HEK293 (cell line): Measurements from ENCODE around the gene CACNA1E.

Experiments
- CTCF ChIA-PET: fragments of 350-600 bp; formaldehyde crosslinking; extraction: SDS; loops from one replicate; lab custom pipeline; 2021; ENCODE audit warnings: antibody characterized with exemption; lab: Yijun Ruan, JAX
- POLR2A ChIA-PET: fragments of 300-600 bp; formaldehyde crosslinking; extraction: SDS; loops from one replicate; lab custom pipeline; 2020; ENCODE audit warnings: antibody characterized with exemption, inconsistent platforms; lab: Yijun Ruan, JAX
- H3K27ac ChIP-seq: fragments of 200-500 bp; sonication (Bioruptor generic); 2 replicates; pipeline ENCODE4 v1.5.1; 2014; ENCODE audit warnings: low read depth, low read length, control low read depth, inconsistent platforms; ENCODE audit errors: extremely low read depth
- H3K36me3 ChIP-seq, 2 experiments: fragments of 200-500 bp in 1 of 2; sonication (Bioruptor generic) in 1 of 2; 1 replicate in 1 of 2; 2 replicates in 1 of 2; pipeline ENCODE4 v1.5.1; 2014 to 2017; ENCODE audit warnings: inconsistent platforms in 2 of 2, low read length in 2 of 2; ENCODE audit not compliant: control insufficient read depth in 2 of 2, insufficient read depth in 1 of 2
- H3K4me1 ChIP-seq: fragments of 200-500 bp; sonication (Bioruptor generic); 2 replicates; pipeline ENCODE4 v1.5.1; 2014; ENCODE audit warnings: mild to moderate bottlenecking, low read length, inconsistent platforms; ENCODE audit not compliant: control insufficient read depth, insufficient read depth
- H3K4me3 ChIP-seq: 2 replicates; pipeline ENCODE4 v1.5.1; 2011; ENCODE audit warnings: low read depth, mild to moderate bottlenecking, control low read depth, low read length, moderate library complexity
- H3K9me3 ChIP-seq: fragments of 200-500 bp; sonication (Bioruptor generic); 2 replicates; pipeline ENCODE4 v1.5.1; 2014; ENCODE audit warnings: low read depth, low read length, inconsistent platforms; ENCODE audit not compliant: control insufficient read depth, insufficient read depth
- BCL11A ChIP-seq: fragments of 450-650 bp; formaldehyde crosslinking; IDR thresholded peaks from 2 replicates; pipeline ENCODE4 v1.5.1; 2016; ENCODE audit warnings: low read depth, missing biosample characterization, missing genetic modification characterization
- GLI2 ChIP-seq: fragments of 450-650 bp; formaldehyde crosslinking; IDR thresholded peaks from 2 replicates; pipeline ENCODE4; 2017; ENCODE audit warnings: missing biosample characterization, missing genetic modification characterization, low read depth, borderline replicate concordance
- KLF9 ChIP-seq: fragments of 450-650 bp; formaldehyde crosslinking; IDR thresholded peaks from 2 replicates; pipeline ENCODE4 v1.5.1; 2016; ENCODE audit warnings: missing biosample characterization, missing genetic modification characterization, low read depth
- OSR2 ChIP-seq: fragments of 450-650 bp; formaldehyde crosslinking; IDR thresholded peaks from 2 replicates; pipeline ENCODE4 v1.5.1; 2016; ENCODE audit warnings: missing biosample characterization, missing genetic modification characterization
- TRIM28 ChIP-seq: IDR thresholded peaks from 2 replicates; pipeline ENCODE4 v1.6.1; 2011; ENCODE audit warnings: low read length, control low read depth, borderline replicate concordance
- ZNF155 ChIP-seq: fragments of 450-650 bp; formaldehyde crosslinking; IDR thresholded peaks from 2 replicates; pipeline ENCODE4 v1.5.1; 2016; ENCODE audit warnings: missing biosample characterization, missing genetic modification characterization
- ZNF175 ChIP-seq: fragments of 450-650 bp; formaldehyde crosslinking; IDR thresholded peaks from 2 replicates; pipeline ENCODE4 v1.5.1; 2016; ENCODE audit warnings: missing biosample characterization, missing genetic modification characterization
- ZNF184 ChIP-seq: fragments of 450-650 bp; IDR thresholded peaks from 2 replicates; pipeline ENCODE4 v1.5.1; 2018; ENCODE audit warnings: missing biosample characterization, mild to moderate bottlenecking, missing genetic modification characterization
- ZNF266 ChIP-seq: fragments of 450-650 bp; formaldehyde crosslinking; IDR thresholded peaks from 2 replicates; pipeline ENCODE4 v1.5.1; 2016; ENCODE audit warnings: missing biosample characterization, missing genetic modification characterization, low read depth
- ZNF292 ChIP-seq: fragments of 450-650 bp; formaldehyde crosslinking; IDR thresholded peaks from 2 replicates; pipeline ENCODE4 v1.5.1; 2016; ENCODE audit warnings: low read depth, missing biosample characterization, missing genetic modification characterization, borderline replicate concordance
- ZNF48 ChIP-seq: fragments of 450-650 bp; formaldehyde crosslinking; IDR thresholded peaks from 2 replicates; pipeline ENCODE4 v1.5.1; 2016; ENCODE audit warnings: missing biosample characterization, missing genetic modification characterization
- ZNF544 ChIP-seq: fragments of 450-650 bp; formaldehyde crosslinking; IDR thresholded peaks from 2 replicates; pipeline ENCODE4 v1.5.0; 2017; ENCODE audit warnings: missing biosample characterization, missing genetic modification characterization
- ZNF747 ChIP-seq: fragments of 450-650 bp; formaldehyde crosslinking; IDR thresholded peaks from 2 replicates; pipeline ENCODE4 v1.5.1; 2016; ENCODE audit warnings: missing biosample characterization, missing genetic modification characterization
- TF ChIP-seq, protein P1 (sequence below): fragments of 450-650 bp; formaldehyde crosslinking; IDR thresholded peaks from 2 replicates; pipeline ENCODE4 v1.5.1; 2016; ENCODE audit warnings: missing biosample characterization, missing genetic modification characterization
- TF ChIP-seq, protein P2 (sequence below): fragments of 450-650 bp; formaldehyde crosslinking; IDR thresholded peaks from 2 replicates; pipeline ENCODE4 v1.5.1; 2016; ENCODE audit warnings: missing biosample characterization, missing genetic modification characterization
- TF ChIP-seq, protein P3 (sequence below): fragments of 450-650 bp; formaldehyde crosslinking; IDR thresholded peaks from 2 replicates; pipeline ENCODE4 v1.5.1; 2016; ENCODE audit warnings: missing biosample characterization, missing genetic modification characterization
- TF ChIP-seq, protein P4 (sequence below): fragments of 450-650 bp; formaldehyde crosslinking; IDR thresholded peaks from 2 replicates; pipeline ENCODE4 v1.5.1; 2017; ENCODE audit warnings: missing biosample characterization, missing genetic modification characterization

Gene CACNA1E

DNA sequence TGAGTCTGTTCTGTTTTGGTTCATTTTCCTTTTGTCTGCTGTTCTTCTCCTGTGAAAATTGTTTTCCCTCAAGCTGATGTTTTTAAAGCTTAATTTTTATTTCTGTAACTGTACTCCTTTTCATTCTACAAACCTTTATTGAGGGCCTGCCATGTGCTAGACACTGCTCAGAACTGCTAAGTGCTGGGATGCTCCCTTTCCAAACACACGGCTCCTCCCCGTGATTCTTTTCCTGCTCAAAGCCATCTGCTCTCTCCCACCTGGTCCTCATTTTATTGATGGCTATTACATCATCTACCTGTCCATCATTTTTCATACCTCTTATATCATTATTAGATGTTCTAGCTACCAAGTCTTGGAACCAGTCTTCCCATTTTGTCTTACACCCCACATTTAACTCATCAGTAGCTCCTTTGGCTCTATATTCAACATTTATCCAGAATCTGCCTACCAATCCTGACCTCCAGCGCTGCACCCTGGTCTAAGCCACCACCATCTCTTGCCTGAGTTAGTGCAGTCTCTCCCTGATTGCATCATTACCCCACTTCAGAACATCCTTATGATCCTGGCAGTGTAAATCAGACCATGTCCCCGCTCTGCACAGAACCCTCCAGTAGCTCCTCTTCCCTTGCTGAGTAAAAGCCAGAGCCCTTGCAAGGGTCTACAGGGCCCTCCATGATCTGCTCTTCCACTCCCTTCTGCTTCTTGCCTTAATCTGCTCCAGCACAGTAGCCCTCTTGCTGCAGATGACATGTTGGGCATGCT, 118.1 kb downstream of the CACNA1E start (continued):
- no peak for TF ChIP-seq BCL11A (tag by site-specific recombination)
- no peak for TF ChIP-seq TRIM28
- TF ChIP-seq, protein P1, sequence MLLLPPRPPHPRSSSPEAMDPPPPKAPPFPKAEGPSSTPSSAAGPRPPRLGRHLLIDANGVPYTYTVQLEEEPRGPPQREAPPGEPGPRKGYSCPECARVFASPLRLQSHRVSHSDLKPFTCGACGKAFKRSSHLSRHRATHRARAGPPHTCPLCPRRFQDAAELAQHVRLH (tag by site-specific recombination): no peak
- TF ChIP-seq ZNF175 (tag by site-specific recombination): no peak
- no peak for TF ChIP-seq ZNF184 (tag by site-specific recombination)
- TF ChIP-seq, protein P2, sequence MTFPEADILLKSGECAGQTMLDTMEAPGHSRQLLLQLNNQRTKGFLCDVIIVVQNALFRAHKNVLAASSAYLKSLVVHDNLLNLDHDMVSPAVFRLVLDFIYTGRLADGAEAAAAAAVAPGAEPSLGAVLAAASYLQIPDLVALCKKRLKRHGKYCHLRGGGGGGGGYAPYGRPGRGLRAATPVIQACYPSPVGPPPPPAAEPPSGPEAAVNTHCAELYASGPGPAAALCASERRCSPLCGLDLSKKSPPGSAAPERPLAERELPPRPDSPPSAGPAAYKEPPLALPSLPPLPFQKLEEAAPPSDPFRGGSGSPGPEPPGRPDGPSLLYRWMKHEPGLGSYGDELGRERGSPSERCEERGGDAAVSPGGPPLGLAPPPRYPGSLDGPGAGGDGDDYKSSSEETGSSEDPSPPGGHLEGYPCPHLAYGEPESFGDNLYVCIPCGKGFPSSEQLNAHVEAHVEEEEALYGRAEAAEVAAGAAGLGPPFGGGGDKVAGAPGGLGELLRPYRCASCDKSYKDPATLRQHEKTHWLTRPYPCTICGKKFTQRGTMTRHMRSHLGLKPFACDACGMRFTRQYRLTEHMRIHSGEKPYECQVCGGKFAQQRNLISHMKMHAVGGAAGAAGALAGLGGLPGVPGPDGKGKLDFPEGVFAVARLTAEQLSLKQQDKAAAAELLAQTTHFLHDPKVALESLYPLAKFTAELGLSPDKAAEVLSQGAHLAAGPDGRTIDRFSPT: no peak
- TF ChIP-seq ZNF155 (tag by site-specific recombination): no peak
- TF ChIP-seq ZNF266 (tag by site-specific recombination): no peak

DNA sequence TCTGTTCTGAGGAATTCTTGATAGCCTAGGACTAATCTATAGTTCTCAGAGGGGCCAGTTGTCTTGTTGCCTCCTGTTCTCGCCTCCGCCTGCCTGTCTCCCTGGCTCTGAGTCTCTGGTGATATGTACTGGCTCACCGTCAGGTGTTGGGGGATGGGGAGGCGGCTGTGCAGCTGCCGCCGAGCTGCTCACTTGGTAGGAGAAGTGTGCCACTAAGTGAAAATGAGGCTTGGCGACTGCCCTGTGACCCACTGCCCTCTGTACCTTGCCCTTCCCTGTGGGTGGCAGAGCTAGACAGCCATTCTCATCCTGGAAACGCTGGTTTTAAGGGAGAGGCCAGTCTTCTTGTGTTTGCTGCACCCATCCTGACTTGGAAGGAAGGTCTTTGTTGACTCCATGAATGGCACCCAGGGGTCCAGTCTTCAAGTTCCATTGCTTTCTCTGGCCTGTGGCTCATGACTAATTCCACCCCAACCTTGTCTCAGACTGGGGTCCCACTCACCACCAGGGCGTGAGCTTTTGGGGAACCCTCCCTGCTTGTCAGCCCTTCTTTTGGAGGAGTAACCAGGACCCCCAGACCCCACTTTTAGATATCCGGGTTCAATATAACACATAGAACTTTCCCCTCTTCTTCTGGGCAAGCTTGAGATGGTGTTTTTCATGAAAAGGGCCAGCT, 120.6 kb downstream of the CACNA1E start:
- TF ChIP-seq, protein P3, sequence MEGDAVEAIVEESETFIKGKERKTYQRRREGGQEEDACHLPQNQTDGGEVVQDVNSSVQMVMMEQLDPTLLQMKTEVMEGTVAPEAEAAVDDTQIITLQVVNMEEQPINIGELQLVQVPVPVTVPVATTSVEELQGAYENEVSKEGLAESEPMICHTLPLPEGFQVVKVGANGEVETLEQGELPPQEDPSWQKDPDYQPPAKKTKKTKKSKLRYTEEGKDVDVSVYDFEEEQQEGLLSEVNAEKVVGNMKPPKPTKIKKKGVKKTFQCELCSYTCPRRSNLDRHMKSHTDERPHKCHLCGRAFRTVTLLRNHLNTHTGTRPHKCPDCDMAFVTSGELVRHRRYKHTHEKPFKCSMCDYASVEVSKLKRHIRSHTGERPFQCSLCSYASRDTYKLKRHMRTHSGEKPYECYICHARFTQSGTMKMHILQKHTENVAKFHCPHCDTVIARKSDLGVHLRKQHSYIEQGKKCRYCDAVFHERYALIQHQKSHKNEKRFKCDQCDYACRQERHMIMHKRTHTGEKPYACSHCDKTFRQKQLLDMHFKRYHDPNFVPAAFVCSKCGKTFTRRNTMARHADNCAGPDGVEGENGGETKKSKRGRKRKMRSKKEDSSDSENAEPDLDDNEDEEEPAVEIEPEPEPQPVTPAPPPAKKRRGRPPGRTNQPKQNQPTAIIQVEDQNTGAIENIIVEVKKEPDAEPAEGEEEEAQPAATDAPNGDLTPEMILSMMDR: no peak
- TF ChIP-seq, protein P4, sequence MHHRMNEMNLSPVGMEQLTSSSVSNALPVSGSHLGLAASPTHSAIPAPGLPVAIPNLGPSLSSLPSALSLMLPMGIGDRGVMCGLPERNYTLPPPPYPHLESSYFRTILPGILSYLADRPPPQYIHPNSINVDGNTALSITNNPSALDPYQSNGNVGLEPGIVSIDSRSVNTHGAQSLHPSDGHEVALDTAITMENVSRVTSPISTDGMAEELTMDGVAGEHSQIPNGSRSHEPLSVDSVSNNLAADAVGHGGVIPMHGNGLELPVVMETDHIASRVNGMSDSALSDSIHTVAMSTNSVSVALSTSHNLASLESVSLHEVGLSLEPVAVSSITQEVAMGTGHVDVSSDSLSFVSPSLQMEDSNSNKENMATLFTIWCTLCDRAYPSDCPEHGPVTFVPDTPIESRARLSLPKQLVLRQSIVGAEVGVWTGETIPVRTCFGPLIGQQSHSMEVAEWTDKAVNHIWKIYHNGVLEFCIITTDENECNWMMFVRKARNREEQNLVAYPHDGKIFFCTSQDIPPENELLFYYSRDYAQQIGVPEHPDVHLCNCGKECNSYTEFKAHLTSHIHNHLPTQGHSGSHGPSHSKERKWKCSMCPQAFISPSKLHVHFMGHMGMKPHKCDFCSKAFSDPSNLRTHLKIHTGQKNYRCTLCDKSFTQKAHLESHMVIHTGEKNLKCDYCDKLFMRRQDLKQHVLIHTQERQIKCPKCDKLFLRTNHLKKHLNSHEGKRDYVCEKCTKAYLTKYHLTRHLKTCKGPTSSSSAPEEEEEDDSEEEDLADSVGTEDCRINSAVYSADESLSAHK (tag by site-specific recombination): no peak
- TF ChIP-seq KLF9 (tag by site-specific recombination) (no peak), GLI2 (tag by site-specific recombination) (no peak), ZNF48 (tag by site-specific recombination) (no peak), ZNF292 (tag by site-specific recombination) (no peak), OSR2 (tag by site-specific recombination) (no peak), ZNF544 (tag by site-specific recombination) (no peak), ZNF747 (tag by site-specific recombination) (no peak)
- Histone ChIP-seq H3K4me3 (no peak overlapping the region), H3K36me3 (no peaks in the 10 kb centered on the region), H3K9me3 (no peaks in the 10 kb centered on the region), H3K4me1 (no peaks in the 10 kb centered on the region), H3K27ac (no peak overlapping the region)
- CTCF ChIA-PET: interaction anchor here (0.8 kb wide), 1 partner anchor 10 kb away, joined by 4 read pairs; no protein-coding TSS in a partner anchor
- POLR2A ChIA-PET: no interaction called here
